Vagina (tissue), 2 donors: ENCODE measurements around the gene DYRK1A.

Source experiments
- POLR2A ChIP-seq, 2 donors: fragments of 450-650 bp; IDR thresholded peaks; one replicate each; pipeline ENCODE4 v1.6.1; 2017; ENCODE audit warnings: antibody characterized with exemption in 2 of 2, mild to moderate bottlenecking in 2 of 2, moderate library complexity in 2 of 2
- TF ChIP-seq, protein P1 (sequence below), 3 experiments: fragments of 450-650 bp in 2 of 3; fragments of 200-600 bp in 1 of 3; sonication (generic) in 1 of 3; IDR thresholded peaks; one replicate each; pipeline ENCODE4 v1.5.1; 2017 to 2019; ENCODE audit warnings: antibody characterized with exemption in 3 of 3, mild to moderate bottlenecking in 2 of 3, moderate library complexity in 2 of 3

DNA sequence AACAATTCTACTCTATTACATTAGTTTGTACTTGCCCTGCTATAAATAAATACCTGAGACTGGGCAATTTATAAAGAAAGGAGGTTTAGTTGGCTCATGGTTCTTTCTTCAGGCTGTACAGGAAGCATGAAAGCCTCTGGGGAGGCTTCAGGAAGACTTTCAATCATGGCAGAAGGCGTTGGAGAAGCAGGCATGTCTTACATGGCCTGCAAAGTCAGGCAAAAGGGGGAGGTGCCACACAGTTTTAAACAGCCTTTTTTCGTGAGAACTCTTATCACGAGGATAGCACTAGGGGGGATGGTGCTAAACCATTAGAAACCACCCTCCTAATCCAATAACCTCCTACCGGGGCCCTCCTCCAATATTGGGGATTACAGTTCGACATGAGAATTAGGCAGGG is 102.9 kb downstream of the DYRK1A start:
- no peak for TF ChIP-seq POLR2A (IDR thresholded peaks at IDR 0.05)
- TF ChIP-seq, protein P1, sequence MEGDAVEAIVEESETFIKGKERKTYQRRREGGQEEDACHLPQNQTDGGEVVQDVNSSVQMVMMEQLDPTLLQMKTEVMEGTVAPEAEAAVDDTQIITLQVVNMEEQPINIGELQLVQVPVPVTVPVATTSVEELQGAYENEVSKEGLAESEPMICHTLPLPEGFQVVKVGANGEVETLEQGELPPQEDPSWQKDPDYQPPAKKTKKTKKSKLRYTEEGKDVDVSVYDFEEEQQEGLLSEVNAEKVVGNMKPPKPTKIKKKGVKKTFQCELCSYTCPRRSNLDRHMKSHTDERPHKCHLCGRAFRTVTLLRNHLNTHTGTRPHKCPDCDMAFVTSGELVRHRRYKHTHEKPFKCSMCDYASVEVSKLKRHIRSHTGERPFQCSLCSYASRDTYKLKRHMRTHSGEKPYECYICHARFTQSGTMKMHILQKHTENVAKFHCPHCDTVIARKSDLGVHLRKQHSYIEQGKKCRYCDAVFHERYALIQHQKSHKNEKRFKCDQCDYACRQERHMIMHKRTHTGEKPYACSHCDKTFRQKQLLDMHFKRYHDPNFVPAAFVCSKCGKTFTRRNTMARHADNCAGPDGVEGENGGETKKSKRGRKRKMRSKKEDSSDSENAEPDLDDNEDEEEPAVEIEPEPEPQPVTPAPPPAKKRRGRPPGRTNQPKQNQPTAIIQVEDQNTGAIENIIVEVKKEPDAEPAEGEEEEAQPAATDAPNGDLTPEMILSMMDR (IDR thresholded peaks at IDR 0.05), result no peak
